ENCODE results near the gene PPM1F. TPM values are rescaled to one million over a fixed set of nuclear protein-coding genes. Genes with fewer than 3 reads are reported as not detected.
"Not testable (repeated sequence)": the region's sequence is repeated elsewhere in the genome, so short reads cannot be mapped to it uniquely, and the experiment has no call there.

Gene PPM1F
- total RNA-seq, 1 donor from 2014 or later = 23.6 TPM

- Histone ChIP-seq H3K36me3 (ENCODE audit: control insufficient read depth, insufficient read depth, low read length) (no peaks in the 10 kb centered on the region), H3K27me3 (ENCODE audit: control insufficient read depth, insufficient read depth, low read length) (no peaks in the 10 kb centered on the region), H3K4me3 (ENCODE audit: low read depth, low read length) (no peak overlapping the region)
- TF ChIP-seq CTCF (IDR thresholded peaks at IDR 0.05; ENCODE audit: insufficient read depth, low read length, poor library complexity, severe bottlenecking) = no peak
- DNase-seq (ENCODE audit: low read depth) = no peak
Observed at GRCh38 chr22:21894799-21895198, 57.8 kb downstream of the PPM1F start.

GRCh38 chr22:21889251-21889990 is 63.2 kb downstream of the PPM1F start:
- H3K27me3 ChIP-seq (ENCODE audit: control insufficient read depth, insufficient read depth, low read length) = no peaks in the 10 kb centered on the region

DNA sequence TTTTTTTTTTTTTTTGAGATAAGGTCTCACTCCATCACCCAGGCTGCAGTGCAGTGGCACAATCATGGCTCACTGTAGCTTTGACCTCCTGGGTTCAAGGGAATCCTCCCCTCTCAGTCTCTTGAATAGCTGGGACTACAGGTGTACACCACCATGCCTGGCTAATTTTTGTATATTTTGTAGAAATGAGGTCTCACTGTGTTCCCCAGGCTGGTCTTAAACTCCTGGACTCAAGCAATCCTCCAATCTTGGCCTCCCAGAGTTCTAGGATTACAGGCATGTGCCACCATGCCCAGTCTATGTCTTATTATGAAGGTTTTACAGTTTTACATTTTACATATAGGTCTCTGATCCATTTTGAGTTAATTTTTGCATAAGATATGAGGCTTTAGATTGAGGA is 64.8 kb downstream of the PPM1F start:
- TF ChIP-seq CTCF (IDR thresholded peaks at IDR 0.05; ENCODE audit: insufficient read depth, low read length, poor library complexity, severe bottlenecking) = no peak
- no peak overlapping the region for H3K4me3 ChIP-seq (ENCODE audit: low read depth, low read length)
- no peaks in the 10 kb centered on the region for H3K36me3 ChIP-seq (ENCODE audit: control insufficient read depth, insufficient read depth, low read length)
- no peaks in the 10 kb centered on the region for H3K27me3 ChIP-seq (ENCODE audit: control insufficient read depth, insufficient read depth, low read length)
- no peak for DNase-seq (ENCODE audit: low read depth)

More at GRCh38 chr22:21889251-21889990, 63.2 kb downstream of the PPM1F start:
- no peak for DNase-seq (ENCODE audit: low read depth)
- Histone ChIP-seq H3K4me3 (ENCODE audit: low read depth, low read length) (no peak overlapping the region), H3K36me3 (ENCODE audit: control insufficient read depth, insufficient read depth, low read length) (no peaks in the 10 kb centered on the region)
- TF ChIP-seq CTCF (IDR thresholded peaks at IDR 0.05; ENCODE audit: insufficient read depth, low read length, poor library complexity, severe bottlenecking) = no peak

- not testable (repeated sequence) for H3K4me3 ChIP-seq (ENCODE audit: low read depth, low read length); H3K36me3 ChIP-seq (ENCODE audit: control insufficient read depth, insufficient read depth, low read length); DNase-seq (ENCODE audit: low read depth)
Observed at GRCh38 chr22:21883930-21884329, 68.7 kb downstream of the PPM1F start.

DNA sequence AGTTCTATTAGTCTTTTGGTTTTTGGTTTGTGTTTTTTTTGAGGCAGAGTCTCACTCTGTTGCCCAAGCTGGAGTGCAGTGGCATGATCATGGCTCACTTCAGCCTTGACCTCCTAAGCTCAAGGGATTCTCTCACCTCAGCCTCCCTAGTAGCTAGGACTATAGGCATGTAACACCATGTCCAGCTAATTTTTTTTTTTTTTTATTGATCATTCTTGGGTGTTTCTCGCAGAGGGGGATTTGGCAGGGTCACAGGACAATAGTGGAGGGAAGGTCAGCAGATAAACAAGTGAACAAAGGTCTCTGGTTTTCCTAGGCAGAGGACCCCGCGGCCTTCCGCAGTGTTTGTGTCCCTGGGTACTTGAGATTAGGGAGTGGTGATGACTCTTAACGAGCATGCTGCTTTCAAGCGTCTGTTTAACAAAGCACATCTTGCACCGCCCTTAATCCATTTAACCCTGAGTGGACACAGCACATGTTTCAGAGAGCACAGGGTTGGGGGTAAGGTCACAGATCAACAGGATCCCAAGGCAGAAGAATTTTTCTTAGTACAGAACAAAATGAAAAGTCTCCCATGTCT is 69.8 kb downstream of the PPM1F start:
- H3K4me3 ChIP-seq (ENCODE audit: low read depth, low read length); DNase-seq (ENCODE audit: low read depth); H3K27me3 ChIP-seq (ENCODE audit: control insufficient read depth, insufficient read depth, low read length); H3K36me3 ChIP-seq (ENCODE audit: control insufficient read depth, insufficient read depth, low read length): not testable (repeated sequence)

More at GRCh38 chr22:21883930-21884329, 68.7 kb downstream of the PPM1F start:
- H3K27me3 ChIP-seq (ENCODE audit: control insufficient read depth, insufficient read depth, low read length) = not testable (repeated sequence)

DNA sequence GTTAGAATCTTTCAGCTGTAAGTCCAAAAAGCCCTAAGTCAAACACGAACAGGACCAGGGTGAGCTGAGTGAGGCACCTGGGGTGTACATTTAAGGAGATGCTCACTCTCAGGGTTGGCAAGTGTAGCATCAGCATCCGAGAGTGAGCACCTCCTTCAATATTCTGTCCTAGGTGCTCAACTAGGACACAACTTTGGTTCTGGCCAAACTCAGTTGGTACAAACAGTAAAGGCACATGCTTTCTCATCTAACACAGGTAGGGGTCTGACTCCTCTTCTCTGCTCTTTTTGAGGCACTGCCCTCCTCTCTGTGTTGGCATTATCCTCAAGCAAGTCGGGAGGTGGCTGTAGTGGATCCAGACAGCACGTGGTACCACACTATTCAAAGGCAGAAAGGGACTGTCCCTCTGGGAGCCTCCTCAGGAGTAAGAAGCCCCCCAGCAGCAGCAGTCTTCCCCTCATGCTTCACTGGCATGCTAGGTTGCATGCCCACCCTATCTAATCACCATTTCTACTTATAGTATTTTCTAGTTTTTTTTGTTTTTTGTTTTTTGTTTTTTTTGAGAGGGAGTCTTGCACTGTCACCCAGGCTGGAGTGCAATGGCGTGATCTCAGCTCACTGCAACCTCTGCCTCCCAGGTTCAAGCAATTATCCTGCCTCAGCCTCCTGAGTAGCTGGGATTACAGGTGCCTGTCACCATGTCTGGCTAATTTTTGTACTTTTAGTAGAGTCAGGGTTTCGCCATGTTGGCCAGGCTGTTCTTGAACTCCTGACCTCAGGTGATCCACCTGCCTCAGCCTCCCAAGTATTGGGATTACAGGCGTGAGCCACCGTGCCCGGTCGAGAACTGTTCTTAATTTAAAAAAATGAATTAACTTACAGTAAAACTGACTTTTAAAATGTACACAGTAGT is 70.6 kb downstream of the PPM1F start:
- DNase-seq (ENCODE audit: low read depth) = no peak
- TF ChIP-seq CTCF (IDR thresholded peaks at IDR 0.05; ENCODE audit: insufficient read depth, low read length, poor library complexity, severe bottlenecking) = no peak
- H3K4me3 ChIP-seq (ENCODE audit: low read depth, low read length) = no peak overlapping the region
- H3K27me3 ChIP-seq (ENCODE audit: control insufficient read depth, insufficient read depth, low read length) = no peaks in the 10 kb centered on the region
- H3K36me3 ChIP-seq (ENCODE audit: control insufficient read depth, insufficient read depth, low read length) = no peaks in the 10 kb centered on the region

Data from kidney epithelial cell (primary cell).